Measurements from ENCODE around the gene DOCK7. TPM values are rescaled to one million over a fixed set of nuclear protein-coding genes. Genes with fewer than 3 reads are reported as not detected.

The DOCK7 gene
- total and polyA plus RNA-seq, 12 donors = 3.5 to 17.1 (median 11.2) TPM

- no peaks in the 10 kb centered on the region for H3K27me3 ChIP-seq
- intact Hi-C loops (cut with DNase I) = no loop called here
- TF ChIP-seq, protein P1, sequence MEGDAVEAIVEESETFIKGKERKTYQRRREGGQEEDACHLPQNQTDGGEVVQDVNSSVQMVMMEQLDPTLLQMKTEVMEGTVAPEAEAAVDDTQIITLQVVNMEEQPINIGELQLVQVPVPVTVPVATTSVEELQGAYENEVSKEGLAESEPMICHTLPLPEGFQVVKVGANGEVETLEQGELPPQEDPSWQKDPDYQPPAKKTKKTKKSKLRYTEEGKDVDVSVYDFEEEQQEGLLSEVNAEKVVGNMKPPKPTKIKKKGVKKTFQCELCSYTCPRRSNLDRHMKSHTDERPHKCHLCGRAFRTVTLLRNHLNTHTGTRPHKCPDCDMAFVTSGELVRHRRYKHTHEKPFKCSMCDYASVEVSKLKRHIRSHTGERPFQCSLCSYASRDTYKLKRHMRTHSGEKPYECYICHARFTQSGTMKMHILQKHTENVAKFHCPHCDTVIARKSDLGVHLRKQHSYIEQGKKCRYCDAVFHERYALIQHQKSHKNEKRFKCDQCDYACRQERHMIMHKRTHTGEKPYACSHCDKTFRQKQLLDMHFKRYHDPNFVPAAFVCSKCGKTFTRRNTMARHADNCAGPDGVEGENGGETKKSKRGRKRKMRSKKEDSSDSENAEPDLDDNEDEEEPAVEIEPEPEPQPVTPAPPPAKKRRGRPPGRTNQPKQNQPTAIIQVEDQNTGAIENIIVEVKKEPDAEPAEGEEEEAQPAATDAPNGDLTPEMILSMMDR (IDR thresholded peaks at IDR 0.05) = no peak
- no peaks in the 10 kb centered on the region for H3K9me3 ChIP-seq
- no peak overlapping the region for H3K27ac ChIP-seq
- 97 to 99% methylated on average over 2 of the region's 2 CpGs for WGBS, 2 donors
- no peak for DNase-seq
- H3K4me1 ChIP-seq = no peaks in the 10 kb centered on the region
- ATAC-seq = no peak
- H3K4me3 ChIP-seq = no peak overlapping the region
- H3K36me3 ChIP-seq = peaks cover 0 to 81% (median 0%) of the 10 kb centered on the region in 9 donors
These were observed 195.7 kb downstream of the DOCK7 start for GRCh38 chr1:62492521-62492920.

DNA sequence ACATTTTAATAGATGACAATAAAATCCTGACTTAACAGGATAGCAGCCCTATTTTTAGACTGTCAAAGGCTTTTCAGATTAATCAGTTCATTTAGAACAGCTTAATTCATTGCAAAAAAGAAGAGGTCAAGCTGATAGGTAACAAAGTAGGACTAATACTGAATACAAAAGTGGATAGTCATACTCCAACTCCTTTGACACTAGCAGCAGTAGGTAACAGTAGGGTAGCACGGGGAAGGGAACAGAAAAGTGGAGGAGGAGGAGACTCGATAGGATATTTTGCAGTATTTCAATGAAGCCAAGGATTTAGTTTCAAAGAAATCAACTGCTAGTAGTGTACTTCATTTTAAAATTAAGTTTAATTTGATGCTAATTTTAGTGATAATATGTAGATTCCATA lies 200.2 kb downstream of the DOCK7 start:
- WGBS, 2 donors = 85 to 90% methylated on average over 2 of the region's 2 CpGs
- intact Hi-C loops (cut with DNase I) = no loop called here
- TF ChIP-seq, protein P1 (IDR thresholded peaks at IDR 0.05) = no peak
- peaks cover 0 to 65% (median 0%) of the 10 kb centered on the region in 9 donors for H3K36me3 ChIP-seq
- DNase-seq (no peak), ATAC-seq (no peak)
- no peak overlapping the region for H3K27ac ChIP-seq
- H3K9me3 ChIP-seq = no peaks in the 10 kb centered on the region
- no peak overlapping the region for H3K4me3 ChIP-seq
- H3K4me1 ChIP-seq = no peaks in the 10 kb centered on the region
- no peaks in the 10 kb centered on the region for H3K27me3 ChIP-seq

GRCh38 chr1:62484824-62485468 lies 203.2 kb downstream of the DOCK7 start:
- Histone ChIP-seq H3K27me3 (no peaks in the 10 kb centered on the region), H3K36me3 (peaks cover 0 to 51% (median 0%) of the 10 kb centered on the region in 9 donors), H3K4me1 (no peaks in the 10 kb centered on the region), H3K27ac (no peak overlapping the region), H3K4me3 (no peak overlapping the region), H3K9me3 (no peaks in the 10 kb centered on the region)
- no peak for ATAC-seq
- TF ChIP-seq, protein P1 (IDR thresholded peaks at IDR 0.05) = no peak
- 88 to 93% methylated on average over 5 of the region's 5 CpGs for WGBS, 2 donors
- intact Hi-C loops (cut with DNase I) = no loop called here
- DNase-seq = no peak

DNA sequence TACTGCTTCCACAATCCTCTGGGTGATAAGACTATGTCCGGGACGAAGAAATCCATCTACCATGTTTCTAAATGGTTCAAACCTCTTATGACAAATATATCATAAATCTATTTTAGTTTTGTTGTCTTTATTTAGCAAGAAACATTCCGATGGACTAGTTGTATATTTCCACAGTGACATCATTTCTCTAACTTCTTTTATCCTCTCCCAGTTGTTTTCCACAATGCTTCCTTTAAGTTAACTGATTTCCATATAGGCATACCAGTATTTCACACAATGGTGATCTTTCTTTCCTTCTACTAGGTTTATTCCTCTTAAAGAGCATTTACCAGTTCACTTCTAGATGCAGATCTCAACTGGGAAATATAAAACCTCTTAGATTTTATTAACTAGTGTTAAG lies 206.5 kb downstream of the DOCK7 start:
- TF ChIP-seq, protein P1 (IDR thresholded peaks at IDR 0.05) = no peak
- 78 to 84% methylated on average over 3 of the region's 3 CpGs for WGBS, 2 donors
- intact Hi-C loops (cut with DNase I) = no loop called here
- Histone ChIP-seq H3K9me3 (no peaks in the 10 kb centered on the region), H3K27ac (no peak overlapping the region), H3K36me3 (peaks cover 0 to 30% (median 0%) of the 10 kb centered on the region in 9 donors), H3K4me1 (no peaks in the 10 kb centered on the region), H3K27me3 (no peaks in the 10 kb centered on the region), H3K4me3 (no peak overlapping the region)
- DNase-seq = no peak
- no peak for ATAC-seq

Data from heart right ventricle (tissue), 16 donors.